Testis (tissue), 5 donors: ENCODE results near the gene LRRC37B. TPM values are rescaled to one million over a fixed set of nuclear protein-coding genes. Genes with fewer than 3 reads are reported as not detected.
"Not testable (repeated sequence)": the region's sequence is repeated elsewhere in the genome, so short reads cannot be mapped to it uniquely, and the experiment has no call there.

ENCODE experiments used
- DNase-seq: peaks from one replicate; pipeline ENCODE4 v3.0.0-alpha.2; 2019
- H3K27ac ChIP-seq, 2 donors: fragments of 200-600 bp; sonication (generic); one replicate each; pipeline ENCODE4 v1.5.1; 2019
- H3K27me3 ChIP-seq: fragments of 200-600 bp; sonication (generic); one replicate; pipeline ENCODE4 v1.5.1; 2019
- H3K36me3 ChIP-seq: fragments of 200-600 bp; sonication (generic); one replicate; pipeline ENCODE4 v1.5.1; 2017; ENCODE audit warnings: low read depth; ENCODE audit errors: missing control alignments
- H3K4me1 ChIP-seq: fragments of 200-600 bp; sonication (generic); one replicate; pipeline ENCODE4 v1.5.1; 2019
- H3K4me3 ChIP-seq, 2 donors: fragments of 200-600 bp; sonication (generic); one replicate each; pipeline ENCODE4 v1.5.1; 2017 to 2019
- H3K9me3 ChIP-seq: fragments of 200-600 bp; sonication (generic); one replicate; pipeline ENCODE4 v1.5.1; 2017
- POLR2A ChIP-seq: fragments of 450-650 bp; IDR thresholded peaks from one replicate; pipeline ENCODE4 v1.6.1; 2017; ENCODE audit warnings: antibody characterized with exemption, mild to moderate bottlenecking, moderate library complexity
- WGBS, 2 donors: methylation state at CpG; one replicate each; pipeline ENCODE4 v1.1.5; 2018; 5-methylcytosine and 5-hydroxymethylcytosine counted together
- intact Hi-C: fragments of 100-400 bp; cut with DNase I; formaldehyde crosslinking; loops from one replicate; pipeline ENCODE4 v1.15.1; 2023; ENCODE audit warnings: low total_unique reads
- long read RNA-seq, 2 donors: transcript quantifications; one replicate each; lab custom pipeline, GENCODE V29; 2026
- polyA plus RNA-seq: library from polyadenylated mRNA; stranded (reverse); fragments of 350-450 nt; fragmentation: Illumina TruSeq; extraction: RNeasy Lipid Tissue Mini Kit (QIAGEN cat#74804); gene quantifications from one replicate; pipeline ENCODE4 v1.2.3, GENCODE V29; 2014; ENCODE audit warnings: low read depth, low replicate concordance; ENCODE audit not compliant: insufficient read depth
- total RNA-seq, 2 donors: library from RNA; depleted of rRNA; stranded (reverse); fragments of >200 nt; gene quantifications; one replicate each; pipeline ENCODE4 v1.2.3, GENCODE V29; 2016
- TF ChIP-seq, protein P1 (sequence below), 3 experiments: fragments of 450-650 bp in 2 of 3; fragments of 200-600 bp in 1 of 3; sonication (generic) in 1 of 3; IDR thresholded peaks; one replicate each; pipeline ENCODE4 v1.5.1; 2016 to 2019; ENCODE audit warnings: antibody characterized with exemption in 3 of 3, mild to moderate bottlenecking in 2 of 3, moderate library complexity in 1 of 3

The LRRC37B gene
- total RNA-seq = 10 to 100 TPM; 35.6 to 53.4 TPM
- 37.8 TPM for polyA plus RNA-seq
- long read RNA-seq, donor 1, partial matches to known transcripts = 0 of 2 reads
- long read RNA-seq, donor 1, other reads (novel, unspliced or antisense) = 0 of 2 reads
- long read RNA-seq, donor 2, partial matches to known transcripts = 0 of 2 reads
- long read RNA-seq, donor 2, other reads (novel, unspliced or antisense) = 0 of 2 reads

DNA sequence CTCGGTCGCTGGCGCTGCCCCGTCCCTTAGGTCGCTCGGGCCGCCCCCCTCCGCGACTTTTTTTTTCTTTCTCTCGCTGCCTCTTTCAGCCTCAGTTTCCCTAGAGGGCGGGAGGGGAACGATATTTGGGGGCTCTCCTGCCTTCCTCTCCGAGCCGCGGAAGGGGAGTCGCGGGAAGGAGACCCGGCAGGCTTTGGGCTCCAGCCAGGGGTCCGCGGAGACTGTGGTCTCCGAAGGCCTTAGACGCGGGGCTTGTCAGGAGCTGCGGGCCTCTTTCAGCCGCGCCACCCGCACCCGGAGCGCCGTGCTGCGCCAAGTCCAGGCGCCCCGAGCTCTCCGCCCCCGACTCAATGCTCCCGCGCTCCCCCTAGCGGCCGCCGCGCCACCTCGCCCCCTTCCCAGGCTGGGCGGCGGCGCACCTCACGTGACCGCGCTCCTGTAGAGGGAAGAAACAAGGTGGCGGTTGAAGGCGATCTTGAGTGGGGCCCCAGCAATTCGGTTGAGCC is at the start of gene LRRC37B:
Gene LRRC37B (plus strand): TSS at position 427 of the 506 bp plus-strand sequence. CDS start 14,010 bp downstream, outside the sequence.
- Histone ChIP-seq H3K27me3 (no peaks in the 10 kb centered on the region), H3K27ac (peak within 1 kb of the TSS; percentile 80 to 92), H3K4me3 (peak within 1 kb of the TSS; percentile 71 to 92), H3K9me3 (no peaks in the 10 kb centered on the region), H3K36me3 (no peaks in the 10 kb centered on the region), H3K4me1 (peaks cover 6% of the 10 kb centered on the region)
- 0 to 1% methylated on average over 15 to 38 of the region's 51 CpGs for WGBS, 2 donors
- peak; percentile 92 for DNase-seq
- intact Hi-C loops = no loop called here
- no peak for TF ChIP-seq POLR2A
- TF ChIP-seq, protein P1, sequence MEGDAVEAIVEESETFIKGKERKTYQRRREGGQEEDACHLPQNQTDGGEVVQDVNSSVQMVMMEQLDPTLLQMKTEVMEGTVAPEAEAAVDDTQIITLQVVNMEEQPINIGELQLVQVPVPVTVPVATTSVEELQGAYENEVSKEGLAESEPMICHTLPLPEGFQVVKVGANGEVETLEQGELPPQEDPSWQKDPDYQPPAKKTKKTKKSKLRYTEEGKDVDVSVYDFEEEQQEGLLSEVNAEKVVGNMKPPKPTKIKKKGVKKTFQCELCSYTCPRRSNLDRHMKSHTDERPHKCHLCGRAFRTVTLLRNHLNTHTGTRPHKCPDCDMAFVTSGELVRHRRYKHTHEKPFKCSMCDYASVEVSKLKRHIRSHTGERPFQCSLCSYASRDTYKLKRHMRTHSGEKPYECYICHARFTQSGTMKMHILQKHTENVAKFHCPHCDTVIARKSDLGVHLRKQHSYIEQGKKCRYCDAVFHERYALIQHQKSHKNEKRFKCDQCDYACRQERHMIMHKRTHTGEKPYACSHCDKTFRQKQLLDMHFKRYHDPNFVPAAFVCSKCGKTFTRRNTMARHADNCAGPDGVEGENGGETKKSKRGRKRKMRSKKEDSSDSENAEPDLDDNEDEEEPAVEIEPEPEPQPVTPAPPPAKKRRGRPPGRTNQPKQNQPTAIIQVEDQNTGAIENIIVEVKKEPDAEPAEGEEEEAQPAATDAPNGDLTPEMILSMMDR (IDR thresholded peaks at IDR 0.05) = peak; percentile 94 to 98 (median 97)

DNA sequence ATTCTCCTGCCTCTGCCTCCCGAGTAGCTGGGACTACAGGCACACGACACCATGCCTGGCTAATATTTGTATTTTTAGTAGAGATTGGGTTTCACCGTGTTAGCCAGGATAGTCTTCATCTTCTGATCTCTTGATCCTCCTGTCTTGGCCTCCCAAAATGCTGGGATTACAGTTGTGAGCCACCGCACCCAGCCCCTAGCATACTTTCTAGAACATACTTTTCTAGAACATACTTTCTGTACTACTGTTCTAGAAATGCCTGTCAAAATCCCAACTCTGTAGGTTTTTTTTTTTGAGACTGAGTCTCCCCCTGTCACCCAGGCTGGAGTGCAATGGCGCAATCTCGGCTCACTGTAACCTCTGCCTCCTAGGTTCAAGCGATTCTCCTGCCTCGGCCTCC is 43.1 kb upstream of the LRRC37B start:
- intact Hi-C loops = not testable (repeated sequence)

DNA sequence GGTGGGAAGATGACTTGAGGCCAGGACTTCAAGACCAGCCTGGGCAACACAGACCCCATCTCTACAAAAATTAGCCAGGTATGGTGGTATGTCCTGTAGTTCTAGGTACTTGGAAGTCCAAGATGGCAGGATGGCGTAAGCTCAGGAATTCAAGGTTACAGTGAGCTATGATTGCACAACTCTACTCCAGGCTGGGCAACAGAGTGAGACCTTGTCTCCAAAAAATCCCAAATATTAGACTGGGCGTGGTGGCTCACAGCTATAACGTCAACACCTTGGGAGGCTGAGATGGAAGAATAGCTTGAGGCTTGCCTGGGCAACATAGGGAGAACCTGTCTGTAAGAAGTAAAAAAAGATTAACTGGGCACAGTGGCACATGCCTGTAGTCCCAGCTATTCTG is 39.5 kb upstream of the LRRC37B start:
- no peak for DNase-seq
- Histone ChIP-seq H3K27me3 (no peaks in the 10 kb centered on the region), H3K4me1 (no peaks in the 10 kb centered on the region), H3K36me3 (no peaks in the 10 kb centered on the region), H3K4me3 (no peak overlapping the region), H3K27ac (no peak overlapping the region), H3K9me3 (no peaks in the 10 kb centered on the region)
- no peak for TF ChIP-seq POLR2A
- TF ChIP-seq, protein P1 (IDR thresholded peaks at IDR 0.05) = no peak
- intact Hi-C loops = no loop called here
- WGBS, 2 donors = 94 to 96% methylated on average over 3 of the region's 3 CpGs

More for the DNA sequence above, 43.1 kb upstream of the LRRC37B start:
- not testable (repeated sequence) for DNase-seq, H3K27me3 ChIP-seq, H3K4me1 ChIP-seq, H3K4me3 ChIP-seq, H3K27ac ChIP-seq, H3K9me3 ChIP-seq, H3K36me3 ChIP-seq
- WGBS, 2 donors = 93 to 94% methylated on average over 8 of the region's 8 CpGs

DNA sequence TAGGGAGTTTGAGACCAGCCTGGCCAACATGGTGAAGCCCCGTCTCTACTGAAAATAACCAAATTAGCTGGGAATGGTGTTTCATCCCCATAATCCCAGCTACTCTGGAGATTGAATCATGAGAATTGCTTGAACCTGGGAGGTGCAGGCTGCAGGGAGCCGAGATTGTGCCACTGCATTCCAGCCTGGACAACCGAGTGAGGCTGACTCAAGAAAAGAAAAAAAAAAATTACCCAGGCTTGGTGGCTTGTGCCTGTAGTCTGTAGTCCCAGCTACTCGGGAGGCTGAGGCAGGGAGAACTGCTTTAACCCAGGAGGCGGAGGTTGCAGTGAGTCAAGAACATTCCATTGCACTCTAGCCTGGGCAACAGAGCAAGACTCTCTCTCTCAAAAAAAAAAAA is 36.8 kb upstream of the LRRC37B start:
- DNase-seq, H3K4me1 ChIP-seq, H3K27me3 ChIP-seq, H3K36me3 ChIP-seq, H3K9me3 ChIP-seq, intact Hi-C loops, H3K27ac ChIP-seq, H3K4me3 ChIP-seq: not testable (repeated sequence)
- 83 to 86% methylated on average over 5 of the region's 5 CpGs for WGBS, 2 donors

DNA sequence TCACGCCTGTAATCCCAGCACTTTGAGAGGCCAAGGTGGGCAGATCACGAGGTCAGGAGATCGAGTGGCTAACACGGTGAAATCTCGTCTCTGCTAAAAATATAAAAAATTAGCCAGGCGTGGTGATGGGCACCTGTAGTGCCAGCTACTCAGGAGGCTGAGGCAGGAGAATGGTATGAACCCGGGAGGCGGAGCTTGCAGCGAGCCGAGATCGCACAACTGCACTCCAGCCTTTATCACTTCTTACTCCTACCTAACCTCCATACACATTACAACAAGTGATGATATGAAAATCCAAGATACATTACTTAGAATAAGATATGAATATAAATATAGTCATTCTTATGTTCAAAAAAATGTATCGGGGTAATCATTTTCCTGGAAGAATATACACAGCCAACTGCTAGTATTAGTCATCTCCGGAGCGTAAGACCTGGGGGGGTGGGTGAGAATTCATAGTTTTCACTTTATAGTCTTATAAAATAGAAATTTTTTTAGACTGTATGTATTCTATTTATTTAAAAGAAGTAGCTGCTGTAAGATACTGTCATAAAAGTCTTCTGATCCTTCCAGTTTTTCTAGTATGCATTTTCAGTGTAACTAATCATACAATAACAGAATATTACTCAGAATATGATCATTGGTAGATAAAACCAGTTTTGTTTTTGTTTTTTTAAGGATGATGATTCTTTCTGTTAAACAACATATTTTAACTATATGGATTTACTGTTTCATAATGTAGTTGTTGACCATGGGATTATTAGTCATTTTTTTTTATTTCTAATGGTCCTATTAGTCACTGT is 32.7 kb upstream of the LRRC37B start:
- intact Hi-C loops, H3K9me3 ChIP-seq, H3K27ac ChIP-seq, H3K27me3 ChIP-seq, DNase-seq, H3K36me3 ChIP-seq, H3K4me1 ChIP-seq, H3K4me3 ChIP-seq: not testable (repeated sequence)
- 92 to 93% methylated on average over 14 of the region's 14 CpGs for WGBS, 2 donors

DNA sequence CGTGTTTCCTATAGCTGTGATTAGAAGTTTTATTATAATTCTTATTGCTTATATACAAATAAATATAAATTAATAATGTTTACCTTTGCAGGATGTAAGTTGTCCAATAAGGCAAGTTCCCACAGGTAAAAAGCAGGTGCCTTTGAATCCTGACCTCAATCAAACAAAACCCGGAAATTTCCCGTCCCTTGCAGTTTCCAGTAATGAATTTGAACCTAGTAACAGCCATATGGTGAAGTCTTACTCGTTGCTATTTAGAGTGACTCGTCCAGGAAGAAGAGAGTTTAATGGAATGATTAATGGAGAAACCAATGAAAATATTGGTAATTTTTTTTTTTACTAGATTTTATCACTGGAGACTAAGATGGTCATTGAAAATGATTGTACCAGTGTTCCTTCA is 31.8 kb upstream of the LRRC37B start:
- H3K27me3 ChIP-seq, H3K4me1 ChIP-seq, DNase-seq, H3K9me3 ChIP-seq, H3K4me3 ChIP-seq, intact Hi-C loops, H3K36me3 ChIP-seq, H3K27ac ChIP-seq: not testable (repeated sequence)
- 89 to 91% methylated on average over 5 of the region's 5 CpGs for WGBS, 2 donors

DNA sequence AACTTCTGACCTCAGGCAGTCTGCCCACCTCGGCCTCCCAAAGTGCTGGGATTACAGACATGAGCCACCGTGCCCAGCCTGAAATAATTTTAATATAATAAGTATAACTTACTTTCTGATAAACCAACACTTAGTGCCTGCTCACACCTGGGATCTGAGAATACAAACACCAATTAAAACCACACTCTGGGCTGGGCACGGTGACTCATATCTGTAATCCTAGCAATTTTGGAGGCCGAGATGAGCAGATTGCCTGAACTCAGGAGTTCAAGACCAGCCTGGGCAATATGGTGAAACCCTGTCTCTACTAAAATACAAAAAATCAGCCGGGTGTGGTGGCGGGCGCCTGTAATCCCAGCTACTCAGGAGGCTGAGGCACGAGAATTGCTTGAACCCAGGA is 15.4 kb upstream of the LRRC37B start:
- intact Hi-C loops = not testable (repeated sequence)

More for the DNA sequence above, 15.4 kb upstream of the LRRC37B start:
- not testable (repeated sequence) for H3K9me3 ChIP-seq, H3K4me3 ChIP-seq, H3K27ac ChIP-seq, DNase-seq, H3K4me1 ChIP-seq, H3K36me3 ChIP-seq, H3K27me3 ChIP-seq
- whole genome bisulfite sequencing, 2 donors = 96 to 97% methylated on average over 8 of the region's 8 CpGs
